Endothelial cell of umbilical vein (primary cell): ENCODE data around the gene PGAP1. TPM values are rescaled to one million over a fixed set of nuclear protein-coding genes. Genes with fewer than 3 reads are reported as not detected.

Experiments used
- BruUV-seq: library from RNA; stranded (reverse); fragments of 400-500 nt; replicated peaks from 2 replicates; lab custom pipeline; 2021; lab: Mats Ljungman, UMichigan
- CTCF ChIA-PET: fragments of 300-600, 350-600 bp; sonication (Branson Sonifier 250); formaldehyde crosslinking; loops from one replicate; lab custom pipeline; 2021; ENCODE audit warnings: antibody characterized with exemption, inconsistent platforms; lab: Charles Lee
- POLR2A ChIA-PET: fragments of 300-600, 350-600 bp; sonication (Branson Sonifier 250); formaldehyde crosslinking; loops from one replicate; lab custom pipeline; 2021; ENCODE audit warnings: antibody characterized with exemption, inconsistent platforms; lab: Charles Lee
- DNase-seq: peaks from one replicate; pipeline ENCODE4 v3.0.0-alpha.2; 2011; ENCODE audit warnings: low read depth, low spot score
- FAIRE-seq: peaks from 2 replicates; lab custom pipeline; 2011; peaks lifted over from hg19 to GRCh38; lab: Jason Lieb, UNC
- H2AFZ ChIP-seq: 2 replicates; pipeline ENCODE4 v1.6.0; 2012; ENCODE audit warnings: low read depth, low read length, control low read depth, inconsistent platforms
- H3K27ac ChIP-seq: 2 replicates; pipeline ENCODE4 v1.5.1; 2011; ENCODE audit warnings: low read depth, mild to moderate bottlenecking, control low read depth, low read length, moderate library complexity; ENCODE audit not compliant: insufficient read depth
- H3K27me3 ChIP-seq, 2 experiments: 2 replicates each; pipeline versions ENCODE4 v1.6.0 to v1.6.1; 2011; ENCODE audit warnings: low read length in 2 of 2, mixed read lengths in 1 of 2; ENCODE audit not compliant: control insufficient read depth in 2 of 2, insufficient read depth in 2 of 2
- H3K36me3 ChIP-seq, 2 experiments: 2 replicates in 1 of 2; 3 replicates in 1 of 2; pipeline ENCODE4 v1.5.1; 2011; ENCODE audit warnings: low read length in 2 of 2, mild to moderate bottlenecking in 1 of 2, moderate library complexity in 1 of 2; ENCODE audit not compliant: control insufficient read depth in 2 of 2, insufficient read depth in 2 of 2; ENCODE audit errors: extremely low read depth in 1 of 2
- H3K4me1 ChIP-seq: 3 replicates; pipeline ENCODE4 v1.5.1; 2011; ENCODE audit warnings: mild to moderate bottlenecking, low read length; ENCODE audit not compliant: control insufficient read depth, insufficient read depth; ENCODE audit errors: extremely low read depth
- H3K4me2 ChIP-seq: 2 replicates; pipeline ENCODE4 v1.6.1; 2011; ENCODE audit warnings: low read length, control low read depth, mixed read lengths; ENCODE audit not compliant: insufficient read depth
- H3K4me3 ChIP-seq, 3 experiments: fragments of 200-600 bp in 1 of 3; sonication (generic), shearing (Covaris generic) in 1 of 3; replicated peaks in 1 of 3; 2 replicates each; pipeline ENCODE4 v1.5.1; 2011 to 2016; ENCODE audit warnings: control low read depth in 3 of 3, low read length in 3 of 3, mild to moderate bottlenecking in 2 of 3, inconsistent platforms in 1 of 3, low read depth in 1 of 3, moderate library complexity in 1 of 3; ENCODE audit not compliant: insufficient read depth in 1 of 3
- H3K79me2 ChIP-seq: 2 replicates; pipeline ENCODE4 v1.6.0; 2012; ENCODE audit warnings: low read length, inconsistent platforms; ENCODE audit not compliant: control insufficient read depth, insufficient read depth
- H3K9ac ChIP-seq: replicated peaks from 2 replicates; pipeline ENCODE3; 2011; ENCODE audit warnings: low read length, control low read depth; ENCODE audit not compliant: insufficient read depth; ENCODE audit errors: extremely low read depth
- H3K9me1 ChIP-seq: replicated peaks from 3 replicates; pipeline ENCODE4 v1.6.0; 2011; ENCODE audit warnings: mild to moderate bottlenecking, low read length; ENCODE audit not compliant: control insufficient read depth, insufficient read depth; ENCODE audit errors: extremely low read depth
- H3K9me3 ChIP-seq: replicated peaks from 2 replicates; pipeline ENCODE4 v1.5.1; 2012; ENCODE audit warnings: low read length, inconsistent platforms; ENCODE audit not compliant: control insufficient read depth, insufficient read depth
- H4K20me1 ChIP-seq: replicated peaks from 2 replicates; pipeline ENCODE3; 2011; ENCODE audit warnings: mild to moderate bottlenecking, low read length; ENCODE audit not compliant: control insufficient read depth, insufficient read depth; ENCODE audit errors: extremely low read depth
- EZH2 ChIP-seq: IDR thresholded peaks from 2 replicates; pipeline ENCODE4 v1.6.1; 2012; ENCODE audit warnings: borderline replicate concordance, low read depth, mild to moderate bottlenecking, moderate library complexity, low read length, inconsistent platforms; ENCODE audit not compliant: severe bottlenecking
- FOS ChIP-seq: IDR thresholded peaks from 2 replicates; pipeline ENCODE4 v1.6.1; 2011; ENCODE audit warnings: mild to moderate bottlenecking, low read length, moderate library complexity, borderline replicate concordance; ENCODE audit not compliant: insufficient read depth
- GATA2 ChIP-seq: IDR thresholded peaks from 2 replicates; pipeline ENCODE4 v1.7.0; 2011; ENCODE audit warnings: low read depth, mild to moderate bottlenecking, moderate library complexity, mixed read lengths, low read length; ENCODE audit not compliant: insufficient read length, insufficient read depth
- JUN ChIP-seq: IDR thresholded peaks from 2 replicates; pipeline ENCODE4 v1.6.1; 2011; ENCODE audit warnings: borderline replicate concordance, low read depth; ENCODE audit not compliant: insufficient read length, insufficient read depth
- MYC ChIP-seq: IDR thresholded peaks from one replicate; pipeline ENCODE4 v1.6.1; 2011; ENCODE audit warnings: mild to moderate bottlenecking, low read depth, low read length
- POLR2A ChIP-seq: IDR thresholded peaks from 2 replicates; pipeline ENCODE4 v1.6.1; 2012; ENCODE audit warnings: low read depth, mild to moderate bottlenecking, control low read depth, low read length
- POLR2AphosphoS5 ChIP-seq: IDR thresholded peaks from 2 replicates; pipeline ENCODE4 v1.6.1; 2012; ENCODE audit warnings: low read depth, mild to moderate bottlenecking, control low read depth, low read length, moderate library complexity; ENCODE audit not compliant: insufficient read depth
- dilution Hi-C: fragments of 300-500 bp; cut with MboI; formaldehyde crosslinking; loops from one replicate; pipeline ENCODE4 v1.15.0; 2019; ENCODE audit warnings: low sequenced_read_pairs; ENCODE audit not compliant: extremely low pct_ligation_motif_present
- intact Hi-C: fragments of 100-400 bp; cut with micrococcal nuclease; formaldehyde crosslinking; loops from one replicate; pipeline ENCODE4 v1.10.0; 2022
- polyA plus RNA-seq, 4 experiments: library from polyadenylated mRNA; depleted of rRNA in 3 of 4; stranded (reverse) in 3 of 4; unstranded in 1 of 4; fragments of >200 nt; gene quantifications; 2 replicates each; pipeline versions ENCODE4 v1.2.1 to v1.2.3, GENCODE V29; 2011 to 2012; ENCODE audit warnings: missing spikeins in 1 of 4
- total RNA-seq: library from RNA; stranded (reverse); gene quantifications from 2 replicates; pipeline ENCODE4 v1.2.3, GENCODE V29; 2021
- TF ChIP-seq, protein P1 (sequence below): IDR thresholded peaks from 2 replicates; pipeline ENCODE4 v1.6.1; 2011; ENCODE audit not compliant: insufficient read depth, insufficient read length
- TF ChIP-seq, protein P2 (sequence below), 2 donors: IDR thresholded peaks; 1 replicate in 1 of 2; 2 replicates in 1 of 2; pipeline ENCODE4 v1.5.1; 2011; ENCODE audit warnings: low read length in 2 of 2, mild to moderate bottlenecking in 2 of 2, moderate library complexity in 2 of 2, control low read depth in 1 of 2, inconsistent platforms in 1 of 2, low read depth in 1 of 2; ENCODE audit not compliant: insufficient read depth in 1 of 2; ENCODE audit errors: extremely low read depth in 1 of 2

The PGAP1 gene
- total and polyA plus RNA-seq, 2 donors (not counting 3 experiments of a cell fraction or from before 2014, with no cell fraction given), result 3.9 to 9.8 TPM

DNA sequence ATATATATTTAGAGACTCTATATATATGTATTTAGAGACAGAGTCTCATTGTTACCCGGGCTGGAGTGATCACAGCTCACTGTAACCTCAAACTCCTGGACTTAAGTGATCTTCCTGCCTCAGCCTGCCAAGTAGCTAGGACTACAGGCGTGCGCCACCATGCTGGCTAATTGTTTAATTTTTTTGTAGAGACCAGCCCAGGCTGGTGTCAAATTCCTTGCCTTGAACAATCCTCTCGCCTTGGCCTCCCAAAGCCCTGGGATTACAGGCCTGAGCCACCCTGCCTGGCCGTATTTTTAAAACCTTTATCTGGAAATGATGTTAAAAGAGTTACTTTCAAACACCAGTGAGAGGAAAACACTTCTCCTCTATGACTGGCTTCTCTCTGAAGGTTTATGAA lies 30.9 kb upstream of the PGAP1 start:
- no peak for DNase-seq
- Histone ChIP-seq H3K4me1 (no peaks in the 10 kb centered on the region), H3K9ac (no peak overlapping the region), H3K27me3 (no peaks in the 10 kb centered on the region), H3K4me3 (no peak overlapping the region), H3K4me2 (no peak overlapping the region), H3K27ac (no peak overlapping the region), H3K79me2 (no peaks in the 10 kb centered on the region), H3K36me3 (no peaks in the 10 kb centered on the region), H4K20me1 (no peaks in the 10 kb centered on the region), H3K9me1 (no peaks in the 10 kb centered on the region), H3K9me3 (no peaks in the 10 kb centered on the region), H2AFZ (no peak overlapping the region)
- no TSS peak for BruUV-seq
- CTCF ChIA-PET, result interaction anchor here (0.8 to 1.2 kb wide), 2 partner anchors 22 to 56 kb away, joined by 3 to 5 read pairs; no protein-coding TSS in a partner anchor
- FAIRE-seq, result no peak
- POLR2A ChIA-PET, result no interaction called here
- TF ChIP-seq, protein P1, sequence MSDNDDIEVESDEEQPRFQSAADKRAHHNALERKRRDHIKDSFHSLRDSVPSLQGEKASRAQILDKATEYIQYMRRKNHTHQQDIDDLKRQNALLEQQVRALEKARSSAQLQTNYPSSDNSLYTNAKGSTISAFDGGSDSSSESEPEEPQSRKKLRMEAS, result no peak
- TF ChIP-seq, protein P2, sequence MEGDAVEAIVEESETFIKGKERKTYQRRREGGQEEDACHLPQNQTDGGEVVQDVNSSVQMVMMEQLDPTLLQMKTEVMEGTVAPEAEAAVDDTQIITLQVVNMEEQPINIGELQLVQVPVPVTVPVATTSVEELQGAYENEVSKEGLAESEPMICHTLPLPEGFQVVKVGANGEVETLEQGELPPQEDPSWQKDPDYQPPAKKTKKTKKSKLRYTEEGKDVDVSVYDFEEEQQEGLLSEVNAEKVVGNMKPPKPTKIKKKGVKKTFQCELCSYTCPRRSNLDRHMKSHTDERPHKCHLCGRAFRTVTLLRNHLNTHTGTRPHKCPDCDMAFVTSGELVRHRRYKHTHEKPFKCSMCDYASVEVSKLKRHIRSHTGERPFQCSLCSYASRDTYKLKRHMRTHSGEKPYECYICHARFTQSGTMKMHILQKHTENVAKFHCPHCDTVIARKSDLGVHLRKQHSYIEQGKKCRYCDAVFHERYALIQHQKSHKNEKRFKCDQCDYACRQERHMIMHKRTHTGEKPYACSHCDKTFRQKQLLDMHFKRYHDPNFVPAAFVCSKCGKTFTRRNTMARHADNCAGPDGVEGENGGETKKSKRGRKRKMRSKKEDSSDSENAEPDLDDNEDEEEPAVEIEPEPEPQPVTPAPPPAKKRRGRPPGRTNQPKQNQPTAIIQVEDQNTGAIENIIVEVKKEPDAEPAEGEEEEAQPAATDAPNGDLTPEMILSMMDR (IDR thresholded peaks at IDR 0.05; ENCODE audit: extremely low read depth in 1 of 2, insufficient read depth in 1 of 2, low read depth in 1 of 2, low read length in 2 of 2), result no peak
- TF ChIP-seq GATA2 (no peak), JUN (no peak), FOS (no peak), POLR2AphosphoS5 (no peak), POLR2A (no peak), EZH2 (no peak), MYC (no peak)
- dilution Hi-C loops (no loop called here), intact Hi-C loops (no loop called here)
